CD4-positive, alpha-beta T cell treated with Interleukin-17A for 1 hour (primary cell): ENCODE data around the gene MAMDC4.
"Not testable (repeated sequence)": the region's sequence is repeated elsewhere in the genome, so short reads cannot be mapped to it uniquely, and the experiment has no call there.

Source experiments
- DNase-seq: peaks from one replicate; pipeline ENCODE4 v3.0.0-alpha.2; 2020

The MAMDC4 gene

GRCh38 chr9:136862849-136863622 lies 10.9 kb downstream of the MAMDC4 start:
- DNase-seq = no peak

DNA sequence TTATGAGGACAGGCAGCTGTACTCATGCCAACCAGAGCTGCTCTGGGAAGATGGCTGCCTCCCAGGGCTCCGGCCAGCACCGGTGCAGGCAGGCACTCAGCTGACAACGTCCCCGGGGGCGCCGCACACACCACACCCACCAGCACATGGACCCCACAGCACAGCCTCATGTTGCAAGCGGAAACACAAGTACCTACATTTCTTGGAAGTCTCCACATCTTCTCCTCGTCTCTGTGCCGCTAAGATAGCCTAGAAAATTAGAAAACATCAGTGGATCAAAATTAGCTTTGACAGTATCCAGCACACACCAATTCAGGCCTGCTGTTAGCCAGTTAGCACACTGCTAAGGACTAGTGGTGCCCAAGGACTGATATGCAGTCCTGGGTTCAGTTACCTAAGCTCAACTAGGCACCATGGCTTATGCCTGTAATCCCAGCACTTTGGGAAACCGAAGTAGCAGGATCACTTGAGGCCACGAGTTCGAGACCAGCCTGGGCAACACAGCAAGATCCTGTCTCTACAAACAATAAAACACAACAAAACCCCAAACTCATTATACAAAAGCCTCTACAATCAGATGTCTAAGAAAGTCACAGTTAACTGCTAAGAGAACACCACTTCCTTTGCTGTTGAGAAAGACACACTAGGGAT lies 11.6 kb downstream of the MAMDC4 start:
- DNase-seq = no peak

DNA sequence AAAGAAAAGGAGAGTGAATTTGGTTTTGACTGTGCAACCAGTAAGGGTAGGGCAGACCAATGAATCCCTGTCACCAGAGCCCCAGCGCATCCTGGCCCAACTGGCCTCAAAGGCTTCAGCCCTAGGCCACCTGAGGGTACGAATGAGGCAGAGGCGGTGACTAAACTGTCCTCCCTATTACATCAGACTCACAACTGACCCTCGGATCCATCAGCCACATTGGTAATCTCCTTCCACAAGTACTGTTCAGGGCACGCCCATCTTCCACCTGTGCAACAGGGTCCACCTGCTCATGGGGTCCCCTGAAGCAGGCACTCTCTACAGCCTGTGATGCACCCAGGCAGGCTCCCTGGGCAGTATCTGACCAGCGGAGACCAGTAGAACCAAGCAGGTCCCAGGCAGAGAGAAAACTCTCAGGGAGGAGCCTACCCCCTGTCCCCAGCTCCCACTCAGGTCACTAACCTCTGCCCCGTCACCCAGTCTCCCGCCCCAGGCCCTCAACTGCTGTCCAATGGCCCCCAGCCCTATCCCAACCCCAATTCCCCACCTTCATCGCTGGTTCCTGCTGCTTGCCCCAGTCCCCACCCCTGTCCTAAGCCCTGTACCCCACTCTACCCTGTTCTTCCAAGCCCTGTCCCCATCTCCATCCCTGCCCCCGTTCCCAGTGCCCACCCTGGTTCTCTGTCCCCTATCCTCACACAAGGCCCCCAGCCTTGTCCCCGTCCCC lies 13.1 kb downstream of the MAMDC4 start:
- DNase-seq = no peak

GRCh38 chr9:136865768-136866103 lies 13.6 kb downstream of the MAMDC4 start:
- no peak for DNase-seq

- DNase-seq = not testable (repeated sequence)
Observed at GRCh38 chr9:136866898-136867421, 14.8 kb downstream of the MAMDC4 start.

DNA sequence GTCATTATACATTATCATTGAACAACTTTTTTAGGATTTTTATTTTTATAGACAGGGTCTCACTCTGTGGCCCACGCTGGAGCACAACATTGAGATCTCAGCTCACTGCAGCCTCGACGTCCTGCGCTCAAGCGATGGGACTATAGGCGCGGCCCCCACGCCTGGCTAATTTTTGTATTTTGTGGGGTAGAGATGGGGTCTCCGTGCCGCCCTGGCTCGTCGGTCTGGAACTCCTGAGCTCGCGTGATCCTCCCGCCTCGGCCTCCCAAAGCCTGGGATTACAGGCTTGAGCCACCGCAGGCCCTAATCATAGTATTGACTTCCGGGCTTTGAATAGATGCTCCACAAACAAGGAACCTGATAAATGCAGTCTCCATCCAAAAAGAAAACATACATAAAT lies 15.3 kb downstream of the MAMDC4 start:
- no peak for DNase-seq

DNA sequence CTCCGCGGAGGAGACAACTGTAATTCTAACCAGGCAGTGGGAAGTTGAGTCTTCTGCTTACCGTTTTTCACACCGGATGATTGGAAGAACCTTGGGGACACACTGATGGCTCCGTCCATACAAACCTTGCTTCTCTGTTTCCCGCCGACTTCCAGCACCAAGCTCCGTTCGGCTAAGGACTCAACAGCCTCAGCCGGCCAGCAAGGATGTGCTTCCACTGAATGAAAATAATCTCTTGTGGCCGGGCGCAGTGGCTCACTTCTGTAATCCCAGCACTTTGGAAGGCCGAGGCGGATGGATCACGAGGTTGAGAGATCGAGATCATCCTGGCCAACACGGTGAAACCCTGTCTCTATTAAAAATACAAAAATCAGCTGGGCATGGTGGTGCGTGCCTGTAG lies 15.8 kb downstream of the MAMDC4 start:
- no peak for DNase-seq

- no peak for DNase-seq
Observed at GRCh38 chr9:136868644-136869043, 16.5 kb downstream of the MAMDC4 start.

GRCh38 chr9:136869611-136870010 lies 17.5 kb downstream of the MAMDC4 start:
- DNase-seq = not testable (repeated sequence)

GRCh38 chr9:136875155-136875554 lies 23.0 kb downstream of the MAMDC4 start:
- DNase-seq = no peak

DNA sequence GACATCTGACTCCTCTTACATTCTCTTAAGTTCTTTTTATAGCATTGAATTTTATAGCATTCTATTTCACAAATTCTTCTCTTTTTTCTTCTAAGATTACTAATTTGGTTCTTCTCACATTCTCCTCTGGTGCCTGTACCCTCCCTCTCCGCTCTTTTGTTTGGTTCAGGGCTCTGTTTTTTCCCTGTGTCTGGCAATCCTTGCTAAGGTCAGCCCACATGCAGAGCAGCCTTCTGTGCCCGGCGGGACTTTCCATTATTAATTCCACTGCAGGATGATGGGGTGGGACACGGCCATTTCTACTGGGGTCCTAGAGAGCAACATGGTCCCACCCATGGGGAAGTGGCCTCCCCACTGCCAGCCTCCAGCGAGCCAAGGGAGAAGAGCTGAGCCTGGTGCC lies 24.3 kb downstream of the MAMDC4 start:
- DNase-seq = no peak

DNA sequence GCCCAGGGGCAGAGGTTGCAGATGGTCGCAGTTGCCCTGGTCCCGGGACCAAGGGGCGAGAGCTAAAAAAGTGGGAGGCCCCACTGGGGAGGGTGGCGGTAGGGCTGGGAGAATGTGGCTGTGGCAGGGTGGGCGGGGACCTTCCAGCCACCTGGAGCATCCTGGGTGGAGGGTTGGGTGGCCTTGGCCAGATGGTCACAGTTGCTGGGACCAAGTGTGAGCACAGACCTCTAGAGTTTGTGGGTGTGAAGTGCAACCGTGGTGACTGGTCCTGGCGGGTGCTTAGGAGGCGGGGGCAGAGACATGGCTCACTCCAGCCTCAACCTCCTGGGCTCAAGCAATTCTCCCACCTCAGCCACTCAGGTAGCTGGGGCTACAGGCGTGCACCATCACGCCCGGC lies 28.5 kb downstream of the MAMDC4 start:
- no peak for DNase-seq

GRCh38 chr9:136881691-136882108 lies 29.6 kb downstream of the MAMDC4 start:
- DNase-seq = peak; percentile 34

DNA sequence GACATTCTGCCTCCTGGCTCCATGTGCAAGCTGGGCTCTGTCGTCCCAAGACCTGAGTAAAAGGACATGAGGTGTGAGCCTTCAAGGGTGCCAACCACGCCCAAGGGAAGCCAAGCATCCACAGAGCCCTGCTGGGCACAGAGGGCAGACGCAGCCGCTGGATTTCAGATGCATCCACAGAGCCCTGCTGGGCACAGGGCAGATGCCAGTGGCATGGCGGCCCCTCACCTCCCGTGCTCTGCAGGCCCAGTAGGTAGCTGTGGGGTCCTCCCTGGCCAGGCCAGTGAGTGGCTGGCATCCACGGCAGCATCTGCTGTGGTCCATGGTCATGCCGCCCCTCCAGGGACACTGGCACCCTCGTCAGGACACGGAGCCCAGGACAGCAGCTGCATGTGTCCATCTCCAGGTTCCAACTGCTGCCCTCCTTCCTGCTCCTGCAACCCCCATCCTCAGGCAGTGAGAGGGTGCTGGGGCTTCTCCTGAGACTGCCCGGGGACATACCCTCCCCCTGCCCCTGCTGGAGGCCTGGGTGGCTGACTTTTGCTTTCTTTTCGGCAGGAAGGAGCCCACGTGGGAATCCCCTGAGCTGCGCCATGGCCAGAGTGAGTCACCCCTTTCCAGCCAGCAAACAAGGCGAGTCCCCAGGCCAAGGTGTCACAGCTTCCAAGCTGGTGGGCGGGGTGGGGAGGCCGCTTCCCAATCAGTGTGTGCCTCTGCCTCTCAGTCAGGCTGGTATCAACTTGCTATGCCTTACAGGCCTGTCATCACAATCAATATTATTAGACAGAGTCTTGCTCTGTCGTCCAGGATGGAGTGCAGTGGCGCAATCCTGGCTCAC lies 30.2 kb downstream of the MAMDC4 start:
- DNase-seq = peak; percentile 92

DNA sequence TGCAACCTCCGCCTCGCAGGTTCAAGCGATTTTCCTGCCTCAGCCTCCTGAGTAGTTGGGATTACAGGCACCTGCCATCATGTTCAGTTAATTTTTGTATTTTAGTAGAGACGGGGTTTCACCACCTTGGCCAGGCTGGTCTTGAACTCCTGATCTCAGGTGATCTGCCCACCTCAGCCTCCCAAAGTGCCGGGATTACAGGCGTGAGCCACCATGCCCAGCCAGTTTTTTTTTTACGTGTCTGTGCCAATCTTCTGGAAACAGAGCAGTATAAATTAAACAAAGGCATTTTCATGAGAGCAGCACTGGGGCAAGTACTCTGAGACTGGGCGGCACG lies 30.8 kb downstream of the MAMDC4 start:
- DNase-seq = not testable (repeated sequence)

DNA sequence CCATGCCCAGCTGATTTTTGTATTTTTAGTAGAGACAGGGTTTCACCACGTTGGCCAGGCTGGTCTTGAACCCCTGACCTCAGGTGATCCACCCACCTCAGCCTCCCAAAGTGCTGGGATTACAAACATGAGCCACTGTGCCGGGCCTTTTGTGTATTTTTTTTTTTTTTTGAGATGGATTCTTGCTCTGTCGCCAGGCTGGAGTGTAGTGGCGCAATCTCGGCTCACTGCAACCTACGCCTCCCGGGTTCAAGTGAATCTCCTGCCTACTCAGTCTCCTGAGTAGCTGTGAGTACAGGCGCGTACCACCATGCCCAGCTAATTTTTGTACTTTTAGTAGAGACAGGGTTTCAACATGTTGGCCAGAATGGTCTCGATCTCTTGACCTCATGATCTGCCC lies 31.5 kb downstream of the MAMDC4 start:
- DNase-seq = not testable (repeated sequence)

DNA sequence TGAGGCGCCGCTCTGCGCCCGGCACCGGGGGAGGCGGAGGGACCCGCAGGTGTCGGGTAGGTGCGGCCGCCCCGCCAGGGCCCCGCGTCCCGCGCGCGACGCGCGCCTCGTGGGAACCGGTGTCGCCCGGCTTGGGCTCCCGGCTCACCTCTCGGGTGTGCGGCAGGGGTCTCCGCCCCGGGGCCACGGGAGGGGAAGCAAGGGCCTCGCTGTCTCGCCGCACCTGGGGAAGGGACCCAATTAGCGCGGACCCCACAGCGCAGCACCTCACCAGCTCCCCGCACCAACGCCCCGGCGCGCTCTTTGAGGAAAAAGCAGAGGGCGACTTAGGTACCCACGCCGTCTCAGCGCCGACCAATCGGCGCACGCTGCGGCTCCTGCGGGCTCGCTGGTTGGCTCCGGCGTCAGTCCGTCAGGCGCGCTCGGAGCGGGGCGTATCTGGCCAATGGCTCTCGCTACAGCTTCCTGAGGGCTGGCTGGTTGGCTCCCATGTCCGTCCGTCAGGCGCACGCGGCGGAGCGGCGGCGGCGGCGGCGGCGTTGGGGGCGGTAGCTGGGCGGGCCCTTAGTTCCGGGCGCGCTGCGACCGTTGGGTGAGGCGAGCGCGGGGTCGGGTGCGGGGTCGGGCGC lies 33.9 kb downstream of the MAMDC4 start, which contains the start of gene TRAF2:
TSS of gene TRAF2 (plus strand) at position 567 of the 629 bp plus-strand sequence. CDS start 12,225 bp downstream, outside the sequence.
- DNase-seq = peak; percentile 98

DNA sequence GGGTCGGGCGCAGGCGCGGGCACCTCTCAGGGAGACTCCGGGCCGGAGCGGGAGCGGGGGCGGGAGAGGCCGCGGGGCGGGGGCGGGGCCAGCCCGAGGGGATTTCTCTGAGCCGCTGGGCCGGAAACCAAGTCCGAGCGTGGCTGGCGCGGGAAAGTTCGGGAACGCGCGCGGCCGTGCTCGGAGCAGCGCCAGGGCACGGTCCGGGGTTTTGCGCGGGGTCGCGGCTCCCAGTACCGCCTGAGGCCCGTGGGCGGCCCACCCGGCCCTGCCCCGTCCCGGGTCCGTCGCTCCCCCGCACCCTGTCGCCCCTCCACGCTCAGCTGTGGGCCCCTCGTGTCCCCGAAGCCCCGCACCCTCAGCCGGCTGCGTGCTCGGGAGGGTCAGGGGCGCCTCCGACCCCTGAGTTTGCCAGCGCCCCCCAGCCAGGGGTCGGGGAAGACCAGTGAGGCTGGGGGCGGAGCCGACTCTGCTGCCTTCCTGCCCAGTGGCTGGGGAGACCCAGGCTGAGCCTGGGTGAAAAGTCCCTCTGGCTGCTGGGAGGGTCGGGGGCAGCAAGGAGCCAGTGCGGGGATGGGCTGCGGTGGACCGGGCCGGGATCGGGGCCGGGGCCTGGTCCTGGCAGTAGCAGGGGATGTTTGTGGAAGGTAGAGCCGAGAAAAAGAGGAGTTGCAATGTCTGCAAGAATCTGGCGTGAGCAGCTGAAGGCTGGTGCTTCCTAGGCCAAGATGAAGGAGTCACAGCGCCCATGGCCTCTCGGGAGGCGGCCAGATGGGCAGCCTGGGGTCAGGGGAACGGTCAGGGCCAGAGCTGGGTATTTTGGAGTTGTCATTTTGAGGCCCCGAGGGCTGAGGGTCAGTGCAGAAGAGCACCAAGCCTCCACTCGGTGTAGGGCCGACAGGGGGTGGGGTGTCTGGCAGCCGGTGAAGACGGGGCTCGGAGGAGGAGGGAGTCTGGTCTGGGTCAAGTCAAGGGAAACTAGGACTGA lies 34.8 kb downstream of the MAMDC4 start:
- peak; percentile 25 for DNase-seq

DNA sequence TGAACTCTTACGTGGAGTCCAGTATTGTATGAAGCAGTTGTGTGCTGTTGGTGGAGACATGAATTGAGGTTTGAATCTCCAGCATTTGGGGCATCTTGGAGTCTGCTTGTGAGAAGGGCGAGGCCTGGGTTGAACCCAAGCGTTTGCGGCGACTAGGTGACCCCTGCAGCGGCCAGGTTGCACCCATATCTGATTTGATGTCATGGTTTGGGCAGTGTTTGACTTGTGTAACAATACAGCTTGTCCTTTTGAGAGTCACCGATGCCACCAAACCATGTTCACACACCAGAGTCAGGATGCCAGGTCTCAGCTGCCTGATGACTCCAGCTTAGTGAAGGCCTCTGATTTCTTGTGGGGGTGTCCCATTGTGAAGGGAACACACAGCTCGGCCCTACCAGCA lies 36.3 kb downstream of the MAMDC4 start:
- DNase-seq = no peak

GRCh38 chr9:136889858-136890257 lies 37.7 kb downstream of the MAMDC4 start:
- no peak for DNase-seq

DNA sequence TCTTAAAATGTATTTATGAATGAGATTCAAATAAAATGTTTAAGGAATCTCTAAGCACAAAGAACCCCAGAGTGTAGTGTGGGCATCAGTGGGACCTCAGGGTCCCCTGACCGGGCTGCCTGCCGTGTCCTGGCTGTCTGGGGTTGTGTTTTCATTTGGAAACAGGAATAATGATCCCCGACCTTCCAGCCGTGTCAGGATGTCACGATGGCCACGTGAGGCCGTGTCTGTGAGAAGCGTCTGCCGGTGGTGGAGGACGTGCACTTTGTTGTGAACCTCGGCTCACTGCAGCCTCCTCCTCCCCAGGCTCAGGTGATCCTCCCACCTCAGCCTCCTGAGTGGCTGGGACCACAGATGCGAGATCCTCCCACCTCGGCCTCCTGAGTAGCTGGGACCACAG lies 38.5 kb downstream of the MAMDC4 start:
- DNase-seq = no peak
